COLO829 (cell line): Measurements from ENCODE around the gene EDN1.

Source experiments
- DNase-seq: peaks from one replicate; pipeline ENCODE4 v3.0.0; 2012; ENCODE audit warnings: low spot score

Gene EDN1

GRCh38 chr6:12289933-12290820 is at the start of gene EDN1:
TSS of gene EDN1 (plus strand) at chr6:12290361. CDS start at chr6:12290630, 269 bp downstream.
- DNase-seq: peak; percentile 35

GRCh38 chr6:12241493-12242175 is 48.5 kb upstream of the EDN1 start:
- DNase-seq: no peak

GRCh38 chr6:12243169-12243568 is 47.0 kb upstream of the EDN1 start:
- DNase-seq: no peak

GRCh38 chr6:12245360-12245759 is 44.8 kb upstream of the EDN1 start:
- DNase-seq: no peak

- no peak for DNase-seq
These were observed 44.1 kb upstream of the EDN1 start for GRCh38 chr6:12245763-12246718.

- DNase-seq: no peak
These were observed 43.3 kb upstream of the EDN1 start for GRCh38 chr6:12246900-12247299.

GRCh38 chr6:12249541-12250382 is 40.4 kb upstream of the EDN1 start:
- no peak for DNase-seq

- no peak for DNase-seq
These were observed 39.8 kb upstream of the EDN1 start for GRCh38 chr6:12250383-12250770.

GRCh38 chr6:12254210-12254609 is 36.0 kb upstream of the EDN1 start:
- DNase-seq: no peak

- no peak for DNase-seq
These were observed 32.0 kb upstream of the EDN1 start for GRCh38 chr6:12258191-12258590.

GRCh38 chr6:12258591-12259075 is 31.5 kb upstream of the EDN1 start:
- no peak for DNase-seq

- DNase-seq: no peak
These were observed 29.6 kb upstream of the EDN1 start for GRCh38 chr6:12260458-12261093.

- DNase-seq: no peak
These were observed 28.7 kb upstream of the EDN1 start for GRCh38 chr6:12261502-12261901.

- DNase-seq: no peak
These were observed 27.7 kb upstream of the EDN1 start for GRCh38 chr6:12262236-12263061.

- DNase-seq: no peak
These were observed 26.8 kb upstream of the EDN1 start for GRCh38 chr6:12263403-12263802.

GRCh38 chr6:12264671-12265070 is 25.5 kb upstream of the EDN1 start:
- no peak for DNase-seq

- no peak for DNase-seq
These were observed 24.9 kb upstream of the EDN1 start for GRCh38 chr6:12265296-12265695.

GRCh38 chr6:12265791-12266190 is 24.4 kb upstream of the EDN1 start:
- no peak for DNase-seq

- DNase-seq: no peak
These were observed 23.6 kb upstream of the EDN1 start for GRCh38 chr6:12266571-12266970.

- no peak for DNase-seq
These were observed 21.1 kb upstream of the EDN1 start for GRCh38 chr6:12269110-12269509.
